PC-3 (cell line): Measurements from ENCODE around the gene GJC1.

Experiments used
- EZH2 ChIP-seq: fragments of 300-600 bp; sonication (generic); IDR thresholded peaks from one replicate; pipeline ENCODE4 v1.6.1; 2017; ENCODE audit warnings: antibody characterized with exemption, mild to moderate bottlenecking, low read length; ENCODE audit not compliant: unreplicated experiment
- EZH2phosphoT487 ChIP-seq: fragments of 300-600 bp; sonication (generic); IDR thresholded peaks from 2 replicates; pipeline ENCODE4 v1.6.1; 2018; ENCODE audit warnings: mild to moderate bottlenecking, antibody characterized with exemption, low read length, borderline replicate concordance
- TF ChIP-seq, protein P1 (sequence below): fragments of 300-600 bp; sonication (generic); conservative IDR thresholded peaks from 2 replicates; pipeline ENCODE4 v1.5.1; 2017; ENCODE audit warnings: antibody characterized with exemption, low read depth, mild to moderate bottlenecking, low read length

DNA sequence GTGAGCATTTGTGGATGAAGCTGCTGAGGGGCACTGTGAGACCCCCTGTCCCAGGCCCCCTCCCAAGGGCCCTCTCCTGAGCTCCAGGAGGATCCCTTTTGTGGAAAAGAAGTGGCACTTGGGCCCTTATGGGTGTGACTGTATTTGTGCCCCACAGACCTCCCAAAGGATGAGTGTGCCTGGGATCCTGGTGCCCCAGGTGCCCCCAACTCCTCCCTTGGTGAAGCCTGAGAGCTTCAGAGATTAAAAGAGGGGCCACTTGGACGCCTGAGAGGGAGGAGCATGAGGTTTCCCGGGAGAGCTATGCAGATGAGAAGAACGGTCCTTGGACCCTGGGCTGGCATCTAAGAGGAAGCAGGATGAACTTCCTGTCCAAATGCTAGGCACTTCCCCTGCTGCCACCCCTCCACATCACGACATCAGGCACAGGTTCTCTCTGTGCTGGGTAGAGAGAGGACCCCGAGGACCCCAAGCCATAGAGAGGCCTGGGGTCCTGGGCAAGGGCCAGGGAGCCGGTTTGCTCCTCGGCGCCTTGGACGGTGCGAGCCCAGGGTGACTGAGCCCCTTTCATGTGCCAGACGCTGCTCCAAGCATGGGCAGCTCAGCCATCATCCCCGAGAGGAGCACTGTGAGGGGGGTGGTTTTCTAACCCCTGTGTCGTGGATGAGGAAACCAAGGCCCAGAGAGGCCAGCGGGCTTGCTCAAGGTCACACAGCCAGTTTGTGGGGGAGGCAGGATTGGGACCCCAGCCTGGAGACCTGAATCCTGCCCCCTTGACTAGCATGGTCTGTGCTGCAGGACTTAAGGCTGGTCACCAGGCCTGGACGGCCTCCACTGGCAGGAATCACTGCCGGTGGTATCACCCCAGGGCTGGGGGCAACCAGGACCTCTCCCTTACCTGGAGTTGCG is 76.9 kb downstream of the GJC1 start:
- TF ChIP-seq, protein P1, sequence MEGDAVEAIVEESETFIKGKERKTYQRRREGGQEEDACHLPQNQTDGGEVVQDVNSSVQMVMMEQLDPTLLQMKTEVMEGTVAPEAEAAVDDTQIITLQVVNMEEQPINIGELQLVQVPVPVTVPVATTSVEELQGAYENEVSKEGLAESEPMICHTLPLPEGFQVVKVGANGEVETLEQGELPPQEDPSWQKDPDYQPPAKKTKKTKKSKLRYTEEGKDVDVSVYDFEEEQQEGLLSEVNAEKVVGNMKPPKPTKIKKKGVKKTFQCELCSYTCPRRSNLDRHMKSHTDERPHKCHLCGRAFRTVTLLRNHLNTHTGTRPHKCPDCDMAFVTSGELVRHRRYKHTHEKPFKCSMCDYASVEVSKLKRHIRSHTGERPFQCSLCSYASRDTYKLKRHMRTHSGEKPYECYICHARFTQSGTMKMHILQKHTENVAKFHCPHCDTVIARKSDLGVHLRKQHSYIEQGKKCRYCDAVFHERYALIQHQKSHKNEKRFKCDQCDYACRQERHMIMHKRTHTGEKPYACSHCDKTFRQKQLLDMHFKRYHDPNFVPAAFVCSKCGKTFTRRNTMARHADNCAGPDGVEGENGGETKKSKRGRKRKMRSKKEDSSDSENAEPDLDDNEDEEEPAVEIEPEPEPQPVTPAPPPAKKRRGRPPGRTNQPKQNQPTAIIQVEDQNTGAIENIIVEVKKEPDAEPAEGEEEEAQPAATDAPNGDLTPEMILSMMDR = no peak
- no peak for TF ChIP-seq EZH2
- TF ChIP-seq EZH2phosphoT487 = no peak
